ENCODE measurements around the gene MAP3K8.

- TF ChIP-seq CTCF (IDR thresholded peaks at IDR 0.05) (no peak), POLR2A (IDR thresholded peaks at IDR 0.05; ENCODE audit: low read depth) (no peak)
Measured at GRCh38 chr10:30495687-30496086, 61.7 kb downstream of the MAP3K8 start.

All from esophagus muscularis mucosa (tissue), 3 donors.